GM23338 (cell line): ENCODE data around the gene OBSL1.

Experiments used
- EZH2 ChIP-seq: fragments of 200-600 bp; sonication (generic); IDR thresholded peaks from one replicate; pipeline ENCODE4 v1.8.0; 2017; ENCODE audit warnings: antibody characterized with exemption, mild to moderate bottlenecking, low read depth; ENCODE audit not compliant: unreplicated experiment
- EZH2phosphoT487 ChIP-seq: fragments of 200-600 bp; sonication (generic); IDR thresholded peaks from one replicate; pipeline ENCODE4 v1.8.1; 2018; ENCODE audit warnings: antibody characterized with exemption; ENCODE audit not compliant: unreplicated experiment
- POLR2AphosphoS5 ChIP-seq: IDR thresholded peaks from 2 replicates; pipeline ENCODE4 v1.6.1; 2016; ENCODE audit warnings: antibody characterized with exemption, low read depth
- TF ChIP-seq, protein P1 (sequence below), 2 experiments: fragments of 200-600 bp in 1 of 2; sonication (generic) in 1 of 2; conservative IDR thresholded peaks; 2 replicates each; pipeline versions ENCODE4 v1.5.1 to v1.6.1; 2016 to 2017; ENCODE audit warnings: antibody characterized with exemption in 2 of 2, low read depth in 2 of 2, mild to moderate bottlenecking in 2 of 2, moderate library complexity in 1 of 2
- TF ChIP-seq, protein P2 (sequence below): IDR thresholded peaks from one replicate; pipeline ENCODE4 v1.6.1; 2018; ENCODE audit warnings: antibody characterized with exemption; ENCODE audit not compliant: unreplicated experiment

DNA sequence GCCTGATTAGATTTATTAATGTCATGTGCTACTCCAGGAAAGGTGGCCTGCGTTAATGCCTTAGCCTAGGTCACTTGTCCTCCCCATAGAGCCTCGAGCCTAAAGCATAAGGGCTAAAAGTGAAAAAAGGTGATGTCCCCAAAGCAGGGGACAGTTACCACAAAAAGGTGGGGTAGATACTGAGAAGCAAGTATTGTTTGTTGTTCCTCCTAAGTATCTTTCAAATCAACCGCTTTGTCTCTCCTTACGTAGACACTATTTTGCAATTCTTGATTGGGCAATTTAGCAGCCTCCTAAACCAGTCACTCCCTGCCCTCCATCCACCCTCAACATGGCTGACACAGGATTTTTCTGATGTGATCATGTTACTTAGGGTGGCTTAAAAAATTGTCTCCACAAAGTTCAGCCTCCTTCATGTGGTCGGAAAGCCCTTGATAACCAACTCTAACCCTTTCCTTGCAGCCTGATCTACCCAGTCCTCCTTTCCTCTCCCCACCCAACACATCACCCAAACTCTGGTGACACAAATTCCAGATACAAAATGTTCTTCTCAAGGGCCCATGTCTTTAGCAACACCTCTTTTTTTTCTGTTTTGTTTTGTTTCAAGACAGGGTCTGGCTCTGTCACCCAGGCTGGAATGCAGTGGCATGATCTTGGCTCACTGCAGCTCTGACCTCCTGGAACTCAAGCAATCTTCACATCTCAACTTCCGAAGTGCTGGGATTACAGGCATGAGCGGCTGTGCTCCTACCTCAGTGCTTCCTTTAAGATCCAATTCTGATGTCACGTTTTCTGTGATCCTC lies 7.7 kb upstream of the OBSL1 start:
- TF ChIP-seq POLR2AphosphoS5, result no peak
- no peak for TF ChIP-seq EZH2
- TF ChIP-seq, protein P1, sequence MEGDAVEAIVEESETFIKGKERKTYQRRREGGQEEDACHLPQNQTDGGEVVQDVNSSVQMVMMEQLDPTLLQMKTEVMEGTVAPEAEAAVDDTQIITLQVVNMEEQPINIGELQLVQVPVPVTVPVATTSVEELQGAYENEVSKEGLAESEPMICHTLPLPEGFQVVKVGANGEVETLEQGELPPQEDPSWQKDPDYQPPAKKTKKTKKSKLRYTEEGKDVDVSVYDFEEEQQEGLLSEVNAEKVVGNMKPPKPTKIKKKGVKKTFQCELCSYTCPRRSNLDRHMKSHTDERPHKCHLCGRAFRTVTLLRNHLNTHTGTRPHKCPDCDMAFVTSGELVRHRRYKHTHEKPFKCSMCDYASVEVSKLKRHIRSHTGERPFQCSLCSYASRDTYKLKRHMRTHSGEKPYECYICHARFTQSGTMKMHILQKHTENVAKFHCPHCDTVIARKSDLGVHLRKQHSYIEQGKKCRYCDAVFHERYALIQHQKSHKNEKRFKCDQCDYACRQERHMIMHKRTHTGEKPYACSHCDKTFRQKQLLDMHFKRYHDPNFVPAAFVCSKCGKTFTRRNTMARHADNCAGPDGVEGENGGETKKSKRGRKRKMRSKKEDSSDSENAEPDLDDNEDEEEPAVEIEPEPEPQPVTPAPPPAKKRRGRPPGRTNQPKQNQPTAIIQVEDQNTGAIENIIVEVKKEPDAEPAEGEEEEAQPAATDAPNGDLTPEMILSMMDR (conservative IDR thresholded peaks at IDR 0.05; ENCODE audit: low read depth in 2 of 2), result no peak
- TF ChIP-seq EZH2phosphoT487, result no peak
- TF ChIP-seq, protein P2, sequence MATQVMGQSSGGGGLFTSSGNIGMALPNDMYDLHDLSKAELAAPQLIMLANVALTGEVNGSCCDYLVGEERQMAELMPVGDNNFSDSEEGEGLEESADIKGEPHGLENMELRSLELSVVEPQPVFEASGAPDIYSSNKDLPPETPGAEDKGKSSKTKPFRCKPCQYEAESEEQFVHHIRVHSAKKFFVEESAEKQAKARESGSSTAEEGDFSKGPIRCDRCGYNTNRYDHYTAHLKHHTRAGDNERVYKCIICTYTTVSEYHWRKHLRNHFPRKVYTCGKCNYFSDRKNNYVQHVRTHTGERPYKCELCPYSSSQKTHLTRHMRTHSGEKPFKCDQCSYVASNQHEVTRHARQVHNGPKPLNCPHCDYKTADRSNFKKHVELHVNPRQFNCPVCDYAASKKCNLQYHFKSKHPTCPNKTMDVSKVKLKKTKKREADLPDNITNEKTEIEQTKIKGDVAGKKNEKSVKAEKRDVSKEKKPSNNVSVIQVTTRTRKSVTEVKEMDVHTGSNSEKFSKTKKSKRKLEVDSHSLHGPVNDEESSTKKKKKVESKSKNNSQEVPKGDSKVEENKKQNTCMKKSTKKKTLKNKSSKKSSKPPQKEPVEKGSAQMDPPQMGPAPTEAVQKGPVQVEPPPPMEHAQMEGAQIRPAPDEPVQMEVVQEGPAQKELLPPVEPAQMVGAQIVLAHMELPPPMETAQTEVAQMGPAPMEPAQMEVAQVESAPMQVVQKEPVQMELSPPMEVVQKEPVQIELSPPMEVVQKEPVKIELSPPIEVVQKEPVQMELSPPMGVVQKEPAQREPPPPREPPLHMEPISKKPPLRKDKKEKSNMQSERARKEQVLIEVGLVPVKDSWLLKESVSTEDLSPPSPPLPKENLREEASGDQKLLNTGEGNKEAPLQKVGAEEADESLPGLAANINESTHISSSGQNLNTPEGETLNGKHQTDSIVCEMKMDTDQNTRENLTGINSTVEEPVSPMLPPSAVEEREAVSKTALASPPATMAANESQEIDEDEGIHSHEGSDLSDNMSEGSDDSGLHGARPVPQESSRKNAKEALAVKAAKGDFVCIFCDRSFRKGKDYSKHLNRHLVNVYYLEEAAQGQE, result no peak
